ENCODE data around the gene TMEM204.

The TMEM204 gene

GRCh38 chr16:1499756-1500464 is 33.6 kb upstream of the TMEM204 start:
- no peak for DNase-seq

GRCh38 chr16:1500465-1501150 is 32.9 kb upstream of the TMEM204 start:
- no peak for DNase-seq

GRCh38 chr16:1501630-1502029 is 31.8 kb upstream of the TMEM204 start:
- no peak for DNase-seq

- DNase-seq = no peak
These were observed 31.1 kb upstream of the TMEM204 start for GRCh38 chr16:1502092-1503004.

GRCh38 chr16:1503110-1503955 is 30.1 kb upstream of the TMEM204 start:
- no peak for DNase-seq

- DNase-seq = no peak
These were observed 28.2 kb upstream of the TMEM204 start for GRCh38 chr16:1505073-1505844.

GRCh38 chr16:1505912-1506311 is 27.6 kb upstream of the TMEM204 start:
- no peak for DNase-seq

- no peak for DNase-seq
These were observed 26.8 kb upstream of the TMEM204 start for GRCh38 chr16:1506494-1507213.

- no peak for DNase-seq
These were observed 24.8 kb upstream of the TMEM204 start for GRCh38 chr16:1508494-1509187.

- no peak for DNase-seq
These were observed 23.9 kb upstream of the TMEM204 start for GRCh38 chr16:1509307-1510221.

GRCh38 chr16:1510272-1510671 is 23.2 kb upstream of the TMEM204 start:
- no peak for DNase-seq

- DNase-seq = no peak
These were observed 22.5 kb upstream of the TMEM204 start for GRCh38 chr16:1510941-1511351.

GRCh38 chr16:1511662-1512569 is 21.6 kb upstream of the TMEM204 start:
- DNase-seq = no peak

- DNase-seq = no peak
These were observed 20.7 kb upstream of the TMEM204 start for GRCh38 chr16:1512774-1513173.

GRCh38 chr16:1514507-1514906 is 19.0 kb upstream of the TMEM204 start:
- DNase-seq = no peak

- no peak for DNase-seq
These were observed 14.8 kb upstream of the TMEM204 start for GRCh38 chr16:1518626-1519135.

- DNase-seq = no peak
These were observed 13.6 kb upstream of the TMEM204 start for GRCh38 chr16:1519831-1520230.

GRCh38 chr16:1520461-1520860 is 13.0 kb upstream of the TMEM204 start:
- DNase-seq = no peak
